CD14-positive monocyte (primary cell): ENCODE measurements around the gene URB1. TPM values are rescaled to one million over a fixed set of nuclear protein-coding genes. Genes with fewer than 3 reads are reported as not detected.

ENCODE experiments used
- DNase-seq, 3 donors: peaks; one replicate each; pipeline ENCODE4 v3.0.0-alpha.2; 2011 to 2022
- H2AFZ ChIP-seq: 2 replicates; pipeline ENCODE4 v1.6.0; 2012; ENCODE audit warnings: mild to moderate bottlenecking, low read depth, low read length, inconsistent platforms; ENCODE audit not compliant: insufficient read depth, poor library complexity, severe bottlenecking
- H3K27ac ChIP-seq, 2 donors: 1 replicate in 1 of 2; 2 replicates in 1 of 2; pipeline ENCODE4 v1.5.1; 2012 to 2013; ENCODE audit warnings: low read length in 2 of 2, control low read depth in 1 of 2, inconsistent platforms in 1 of 2, low read depth in 1 of 2, mild to moderate bottlenecking in 1 of 2
- H3K27me3 ChIP-seq, 2 donors: one replicate each; pipeline versions ENCODE4 v1.6.0 to v1.6.1; 2011 to 2013; ENCODE audit warnings: low read length in 2 of 2; ENCODE audit not compliant: control insufficient read depth in 2 of 2, insufficient read depth in 2 of 2
- H3K36me3 ChIP-seq, 2 donors: replicated peaks in 1 of 2; 1 replicate in 1 of 2; 2 replicates in 1 of 2; pipeline versions ENCODE4 v1.5.1 to v1.6.1; 2012 to 2013; ENCODE audit warnings: low read length in 2 of 2, control low read depth in 1 of 2, inconsistent platforms in 1 of 2, mild to moderate bottlenecking in 1 of 2; ENCODE audit not compliant: insufficient read depth in 2 of 2, control insufficient read depth in 1 of 2
- H3K4me1 ChIP-seq, 2 donors: 1 replicate in 1 of 2; 2 replicates in 1 of 2; pipeline versions ENCODE4 v1.5.1 to v1.6.1; 2012 to 2013; ENCODE audit warnings: low read length in 2 of 2, control low read depth in 1 of 2, inconsistent platforms in 1 of 2, mild to moderate bottlenecking in 1 of 2, moderate library complexity in 1 of 2; ENCODE audit not compliant: insufficient read depth in 2 of 2, control insufficient read depth in 1 of 2
- H3K4me2 ChIP-seq: replicated peaks from 2 replicates; pipeline ENCODE3; 2012; ENCODE audit warnings: low read length, moderate library complexity, mild to moderate bottlenecking; ENCODE audit not compliant: poor library complexity, severe bottlenecking; ENCODE audit errors: extremely low read depth
- H3K4me3 ChIP-seq, 3 experiments: fragments of 200-600 bp in 1 of 3; sonication (generic) in 1 of 3; replicated peaks in 1 of 3; 1 replicate in 2 of 3; 2 replicates in 1 of 3; pipeline ENCODE4 v1.5.1; 2011 to 2013; ENCODE audit warnings: low read length in 3 of 3, mild to moderate bottlenecking in 3 of 3, control low read depth in 2 of 3, low read depth in 2 of 3, inconsistent platforms in 1 of 3, moderate library complexity in 1 of 3
- H3K79me2 ChIP-seq: 2 replicates; pipeline ENCODE4 v1.6.0; 2012; ENCODE audit warnings: mild to moderate bottlenecking, control low read depth, inconsistent platforms, low read length, moderate library complexity; ENCODE audit not compliant: insufficient read depth
- H3K9ac ChIP-seq: 2 replicates; pipeline ENCODE4 v1.6.0; 2017; ENCODE audit warnings: low read length, mild to moderate bottlenecking; ENCODE audit not compliant: insufficient read depth, poor library complexity, severe bottlenecking
- H3K9me3 ChIP-seq, 2 donors: replicated peaks in 1 of 2; 1 replicate in 1 of 2; 2 replicates in 1 of 2; pipeline versions ENCODE4 v1.5.1 to v1.6.1; 2012 to 2013; ENCODE audit warnings: low read length in 2 of 2, control low read depth in 1 of 2; ENCODE audit not compliant: control insufficient read depth in 1 of 2, insufficient read depth in 1 of 2
- H4K20me1 ChIP-seq: 2 replicates; pipeline ENCODE4 v1.6.0; 2012; ENCODE audit warnings: mild to moderate bottlenecking, low read length, control low read depth, moderate library complexity; ENCODE audit not compliant: insufficient read depth
- H3K27ac Mint-ChIP-seq, 7 donors: one replicate each; pipeline ENCODE4 v1.8.0; 2020; ENCODE audit warnings: mild to moderate bottlenecking in 7 of 7, mixed read lengths in 7 of 7, moderate library complexity in 6 of 7, inconsistent platforms in 2 of 7
- H3K27me3 Mint-ChIP-seq, 3 donors: one replicate each; pipeline ENCODE4 v1.8.0; 2021 to 2022; ENCODE audit warnings: low read depth in 3 of 3, mild to moderate bottlenecking in 3 of 3, mixed read lengths in 3 of 3, moderate library complexity in 3 of 3, inconsistent platforms in 1 of 3
- H3K36me3 Mint-ChIP-seq, 2 donors: one replicate each; pipeline ENCODE4 v1.8.0; 2020; ENCODE audit warnings: mixed read lengths in 2 of 2, inconsistent platforms in 1 of 2, mild to moderate bottlenecking in 1 of 2
- H3K4me1 Mint-ChIP-seq: one replicate; pipeline ENCODE4 v1.8.0; 2020; ENCODE audit warnings: mild to moderate bottlenecking, mixed read lengths
- H3K4me3 Mint-ChIP-seq, 2 donors: one replicate each; pipeline ENCODE4 v1.8.0; 2020; ENCODE audit warnings: mild to moderate bottlenecking in 2 of 2, mixed read lengths in 2 of 2, moderate library complexity in 1 of 2
- H3K9me3 Mint-ChIP-seq, 7 donors: one replicate each; pipeline ENCODE4 v1.8.0; 2020 to 2022; ENCODE audit warnings: mixed read lengths in 7 of 7, mild to moderate bottlenecking in 6 of 7, moderate library complexity in 6 of 7, inconsistent platforms in 2 of 7
- WGBS: methylation state at CpG from one replicate; pipeline ENCODE4 v1.1.5; 2013; ENCODE audit warnings: missing lambda C conversion rate; ENCODE audit not compliant: insufficient coverage; 5-methylcytosine and 5-hydroxymethylcytosine counted together
- intact Hi-C, 2 donors: fragments of 100-400 bp; cut with micrococcal nuclease; formaldehyde crosslinking; loops; one replicate each; pipeline versions ENCODE4 v1.15.0 to v1.15.1; 2023
- polyA plus RNA-seq, 3 donors: library from polyadenylated mRNA; depleted of rRNA in 1 of 3; unstranded in 2 of 3; stranded (reverse) in 1 of 3; fragments of 300-500 nt in 2 of 3; fragments of >200 nt in 1 of 3; fragmentation: Illumina TruSeq in 2 of 3; gene quantifications; 1 replicate in 2 of 3; 2 replicates in 1 of 3; pipeline ENCODE4 v1.2.3, GENCODE V29; 2012 to 2021
- TF ChIP-seq, protein P1 (sequence below): fragments of 200-600 bp; IDR thresholded peaks from one replicate; pipeline ENCODE4 v1.8.0; 2022; ENCODE audit warnings: antibody characterized with exemption, mild to moderate bottlenecking

URB1 gene
- polyA plus RNA-seq, 3 donors, result 0.25 to 2.4 (median 0.47) TPM

DNA sequence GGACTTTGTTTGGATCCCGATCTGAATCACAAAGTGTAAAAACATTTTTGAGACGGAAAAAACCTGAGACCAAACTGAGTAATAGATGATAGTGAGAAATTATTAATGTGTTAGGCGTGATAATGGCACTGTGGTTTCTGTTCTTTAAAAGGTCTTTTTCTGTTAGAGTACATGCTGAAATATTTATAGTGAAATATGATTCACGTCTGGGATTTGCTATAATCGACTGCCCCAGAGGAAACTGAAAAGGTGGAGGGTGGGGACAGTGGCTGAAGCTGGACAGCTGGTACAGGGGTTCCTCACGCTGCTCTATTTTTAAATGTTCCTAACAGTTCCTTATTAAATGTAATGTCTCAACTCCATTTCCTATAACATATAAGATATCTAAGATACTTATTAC lies 11.2 kb downstream of the URB1 start:
- intact Hi-C loops, result no loop called here
- Histone ChIP-seq H3K9me3 (no peaks in the 10 kb centered on the region), H3K9ac (no peak overlapping the region), H4K20me1 (peaks cover 6% of the 10 kb centered on the region), H3K79me2 (no peaks in the 10 kb centered on the region), H3K27me3 (no peaks in the 10 kb centered on the region), H3K4me1 (no peaks in the 10 kb centered on the region), H3K4me2 (no peak overlapping the region), H3K4me3 (no peak overlapping the region), H2AFZ (no peak overlapping the region), H3K27ac (no peak overlapping the region), H3K36me3 (peaks cover 60 to 88% of the 10 kb centered on the region in 2 donors)
- Mint-ChIP-seq H3K27ac (no peak overlapping the region), H3K27me3 (peaks cover 0 to 2% (median 0%) of the 10 kb centered on the region in 3 donors), H3K9me3 (no peaks in the 10 kb centered on the region), H3K4me3 (no peak overlapping the region), H3K4me1 (no peaks in the 10 kb centered on the region), H3K36me3 (peaks cover 72 to 82% of the 10 kb centered on the region in 2 donors)
- WGBS, result 96% methylated on average over 4 of the region's 6 CpGs
- TF ChIP-seq, protein P1, sequence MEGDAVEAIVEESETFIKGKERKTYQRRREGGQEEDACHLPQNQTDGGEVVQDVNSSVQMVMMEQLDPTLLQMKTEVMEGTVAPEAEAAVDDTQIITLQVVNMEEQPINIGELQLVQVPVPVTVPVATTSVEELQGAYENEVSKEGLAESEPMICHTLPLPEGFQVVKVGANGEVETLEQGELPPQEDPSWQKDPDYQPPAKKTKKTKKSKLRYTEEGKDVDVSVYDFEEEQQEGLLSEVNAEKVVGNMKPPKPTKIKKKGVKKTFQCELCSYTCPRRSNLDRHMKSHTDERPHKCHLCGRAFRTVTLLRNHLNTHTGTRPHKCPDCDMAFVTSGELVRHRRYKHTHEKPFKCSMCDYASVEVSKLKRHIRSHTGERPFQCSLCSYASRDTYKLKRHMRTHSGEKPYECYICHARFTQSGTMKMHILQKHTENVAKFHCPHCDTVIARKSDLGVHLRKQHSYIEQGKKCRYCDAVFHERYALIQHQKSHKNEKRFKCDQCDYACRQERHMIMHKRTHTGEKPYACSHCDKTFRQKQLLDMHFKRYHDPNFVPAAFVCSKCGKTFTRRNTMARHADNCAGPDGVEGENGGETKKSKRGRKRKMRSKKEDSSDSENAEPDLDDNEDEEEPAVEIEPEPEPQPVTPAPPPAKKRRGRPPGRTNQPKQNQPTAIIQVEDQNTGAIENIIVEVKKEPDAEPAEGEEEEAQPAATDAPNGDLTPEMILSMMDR, result no peak
- DNase-seq, result no peak

DNA sequence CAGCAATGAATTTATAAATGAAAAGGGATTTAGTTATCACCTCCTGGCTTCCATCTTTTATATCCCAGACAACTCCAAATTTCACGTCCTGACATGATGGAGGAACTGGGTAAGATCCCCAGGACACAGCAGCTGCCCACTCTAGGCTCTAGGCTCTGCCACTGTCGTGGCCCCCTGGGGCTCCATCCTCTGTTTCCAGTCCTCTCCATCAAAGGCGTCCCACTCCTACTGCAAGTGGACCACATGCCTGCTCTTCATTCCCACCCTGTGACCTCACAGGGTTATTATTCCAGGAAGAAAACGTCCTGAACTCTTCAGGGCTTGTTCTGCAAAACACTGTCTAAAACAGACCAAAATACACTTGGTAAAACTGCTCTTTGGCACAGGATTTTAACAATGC lies 11.9 kb downstream of the URB1 start:
- no peak overlapping the region for H3K27ac ChIP-seq
- H3K4me3 ChIP-seq, result no peak overlapping the region
- no peak for DNase-seq
- peaks cover 77 to 87% of the 10 kb centered on the region in 2 donors for H3K36me3 Mint-ChIP-seq
- no peak overlapping the region for H3K4me2 ChIP-seq
- H2AFZ ChIP-seq, result no peak overlapping the region
- intact Hi-C loops, result no loop called here
- no peaks in the 10 kb centered on the region for H3K9me3 ChIP-seq
- H3K9ac ChIP-seq, result no peak overlapping the region
- no peaks in the 10 kb centered on the region for H3K4me1 Mint-ChIP-seq
- H4K20me1 ChIP-seq, result no peaks in the 10 kb centered on the region
- H3K27me3 ChIP-seq, result no peaks in the 10 kb centered on the region
- H3K79me2 ChIP-seq, result no peaks in the 10 kb centered on the region
- H3K4me1 ChIP-seq, result no peaks in the 10 kb centered on the region
- H3K27me3 Mint-ChIP-seq, result peaks cover 0 to 2% (median 0%) of the 10 kb centered on the region in 3 donors
- peak overlapping the region in 2 of 7 donors; percentile 5 to 50 for H3K27ac Mint-ChIP-seq
- WGBS, result 90% methylated on average over 4 of the region's 4 CpGs
- no peaks in the 10 kb centered on the region for H3K9me3 Mint-ChIP-seq
- no peak overlapping the region for H3K4me3 Mint-ChIP-seq
- peaks cover 62 to 91% of the 10 kb centered on the region in 2 donors for H3K36me3 ChIP-seq
- TF ChIP-seq, protein P1, result no peak
